ENCODE results near the gene LRRC9.

Gene LRRC9

DNA sequence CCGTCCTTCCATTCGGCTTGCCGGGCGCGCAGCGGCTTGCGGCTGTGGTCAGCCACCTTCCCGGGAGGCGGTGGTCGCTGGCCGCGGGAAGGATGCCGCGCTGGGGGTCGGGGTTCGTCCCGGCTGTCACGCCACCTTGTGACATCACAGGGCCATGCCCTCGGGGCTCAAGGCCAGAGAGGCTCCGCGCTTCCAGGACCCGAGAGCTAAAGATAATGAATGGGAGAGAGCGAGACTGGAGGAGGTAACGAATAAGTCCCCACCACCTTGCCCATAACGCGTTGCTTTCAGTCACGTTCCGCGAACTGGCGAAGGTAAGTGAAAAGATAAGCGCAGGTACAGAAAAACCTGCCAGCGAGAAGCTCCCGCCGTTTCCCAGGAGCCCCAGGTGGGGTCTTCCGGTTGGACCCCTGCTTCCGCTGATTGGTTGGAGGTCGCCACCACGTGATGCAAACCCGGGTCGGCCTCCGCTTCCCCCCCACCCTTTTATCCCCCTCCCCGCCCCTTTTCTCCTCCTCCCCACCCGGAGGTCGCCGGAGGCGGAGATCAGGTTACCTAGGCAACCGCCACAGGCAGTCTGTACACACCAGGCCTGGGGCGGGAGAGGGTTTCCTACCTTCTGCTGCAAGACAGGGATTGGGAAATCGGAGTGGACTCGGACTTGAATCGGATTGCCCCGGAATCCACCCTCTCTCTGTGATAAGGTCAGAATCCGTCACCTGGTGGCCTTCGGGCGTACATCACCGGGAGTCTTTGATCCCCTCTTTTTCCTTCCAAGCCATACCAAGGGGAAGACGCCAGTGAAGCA is at the start of gene LRRC9:
LRRC9 (plus strand) TSS at position 575 of the 808 bp plus-strand sequence.
- Histone ChIP-seq H3K27ac (peak within 1 kb of the TSS; percentile 80), H3K4me3 (ENCODE audit: low read depth, low read length) (peak within 1 kb of the TSS; percentile 78), H3K27me3 (ENCODE audit: insufficient read depth, low read depth, severe bottlenecking) (no peaks in the 10 kb centered on the region), H3K36me3 (no peaks in the 10 kb centered on the region), H3K9me3 (ENCODE audit: severe bottlenecking) (no peaks in the 10 kb centered on the region)
- peak; percentile 98 for DNase-seq
- peak; percentile 28; the same call in 1 of the 2 replicates for TF ChIP-seq CTCF (IDR thresholded peaks at IDR 0.05; ENCODE audit: low read depth, low read length)

- H3K27ac ChIP-seq: peak within 1 kb of the TSS; percentile 46; the same call in 1 of the 2 replicates
- H3K27me3 ChIP-seq (ENCODE audit: insufficient read depth, low read depth, severe bottlenecking): no peaks in the 10 kb centered on the region
Measured at GRCh38 chr14:59870277-59871165, 49.4 kb upstream of the LRRC9 start, which contains the start of gene RTN1. Gene RTN1 (minus strand): TSS chr14:59870776. CDS start chr14:59870630, 146 bp downstream.

GRCh38 chr14:59871166-59871495 is 48.8 kb upstream of the LRRC9 start:
- TF ChIP-seq CTCF (IDR thresholded peaks at IDR 0.05; ENCODE audit: low read depth, low read length): no peak
- H3K27me3 ChIP-seq (ENCODE audit: insufficient read depth, low read depth, severe bottlenecking): no peaks in the 10 kb centered on the region
- no peaks in the 10 kb centered on the region for H3K9me3 ChIP-seq (ENCODE audit: severe bottlenecking)
- peak overlapping the region; percentile 57 for H3K4me3 ChIP-seq (ENCODE audit: low read depth, low read length)
- H3K27ac ChIP-seq: no peak overlapping the region
- DNase-seq: no peak
- no peaks in the 10 kb centered on the region for H3K36me3 ChIP-seq

More at GRCh38 chr14:59870277-59871165, 49.4 kb upstream of the LRRC9 start, which contains the start of gene RTN1:
- DNase-seq: peak; percentile 83
- no peaks in the 10 kb centered on the region for H3K36me3 ChIP-seq
- peak within 1 kb of the TSS; percentile 57 for H3K4me3 ChIP-seq (ENCODE audit: low read depth, low read length)
- H3K9me3 ChIP-seq (ENCODE audit: severe bottlenecking): no peaks in the 10 kb centered on the region
- no peak for TF ChIP-seq CTCF (IDR thresholded peaks at IDR 0.05; ENCODE audit: low read depth, low read length)

DNA sequence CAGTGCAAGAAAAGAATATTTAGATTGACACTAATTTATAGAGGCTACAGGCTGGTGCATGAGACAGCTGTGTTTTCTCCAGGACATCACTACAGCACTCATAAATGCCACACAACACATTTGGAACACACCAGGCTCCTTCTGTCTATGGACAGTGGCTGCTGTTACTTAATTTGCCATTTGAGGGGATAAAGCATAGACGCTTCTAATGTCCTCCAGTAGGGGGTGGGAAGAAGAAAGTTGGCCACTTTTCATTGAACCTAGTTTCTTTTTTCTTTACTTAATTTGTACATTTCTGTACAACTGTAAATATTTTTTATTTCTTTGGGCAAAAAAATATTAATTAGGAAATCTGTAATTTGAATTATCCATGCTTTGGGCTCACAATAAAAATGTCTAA is 37.0 kb upstream of the LRRC9 start:
- no peak for DNase-seq
- no peaks in the 10 kb centered on the region for H3K27me3 ChIP-seq (ENCODE audit: insufficient read depth, low read depth, severe bottlenecking)
- no peaks in the 10 kb centered on the region for H3K36me3 ChIP-seq
- H3K4me3 ChIP-seq (ENCODE audit: low read depth, low read length): no peak overlapping the region
- H3K27ac ChIP-seq: no peak overlapping the region
- TF ChIP-seq CTCF (IDR thresholded peaks at IDR 0.05; ENCODE audit: low read depth, low read length): peak; percentile 32; the same call in 1 of the 2 replicates
- no peaks in the 10 kb centered on the region for H3K9me3 ChIP-seq (ENCODE audit: severe bottlenecking)

GRCh38 chr14:59890676-59891075 is 29.3 kb upstream of the LRRC9 start:
- TF ChIP-seq CTCF (IDR thresholded peaks at IDR 0.05; ENCODE audit: low read depth, low read length): no peak
- H3K4me3 ChIP-seq (ENCODE audit: low read depth, low read length): no peak overlapping the region

More at GRCh38 chr14:59890676-59891075, 29.3 kb upstream of the LRRC9 start:
- Histone ChIP-seq H3K9me3 (ENCODE audit: severe bottlenecking) (no peaks in the 10 kb centered on the region), H3K27me3 (ENCODE audit: insufficient read depth, low read depth, severe bottlenecking) (no peaks in the 10 kb centered on the region), H3K27ac (no peak overlapping the region), H3K36me3 (no peaks in the 10 kb centered on the region)
- no peak for DNase-seq

Data from WERI-Rb-1 (cell line).